Stimulated activated CD8-positive, alpha-beta memory T cell treated with anti-CD3 and anti-CD28 coated beads, Interleukin-15, amount 100 ng/mL, for 1 hour (primary cell): ENCODE data around the gene NECTIN1.

Experiments
- DNase-seq: peaks from one replicate; pipeline ENCODE4 v3.0.0-alpha.2; 2020; ENCODE audit warnings: low read depth

NECTIN1 gene

GRCh38 chr11:119712459-119713358 is 16.3 kb downstream of the NECTIN1 start:
- no peak for DNase-seq

- DNase-seq: no peak
These were observed 17.0 kb downstream of the NECTIN1 start for GRCh38 chr11:119712006-119712405.

GRCh38 chr11:119711476-119711875 is 17.5 kb downstream of the NECTIN1 start:
- no peak for DNase-seq

- DNase-seq: no peak
These were observed 18.6 kb downstream of the NECTIN1 start for GRCh38 chr11:119710417-119710816.

GRCh38 chr11:119709638-119710346 is 19.2 kb downstream of the NECTIN1 start:
- no peak for DNase-seq

- no peak for DNase-seq
These were observed 19.8 kb downstream of the NECTIN1 start for GRCh38 chr11:119709171-119709570.

- DNase-seq: no peak
These were observed 20.6 kb downstream of the NECTIN1 start for GRCh38 chr11:119708384-119708783.

GRCh38 chr11:119706887-119707286 is 22.1 kb downstream of the NECTIN1 start:
- DNase-seq: no peak

- DNase-seq: no peak
These were observed 23.0 kb downstream of the NECTIN1 start for GRCh38 chr11:119706029-119706428.

GRCh38 chr11:119705362-119705761 is 23.6 kb downstream of the NECTIN1 start:
- DNase-seq: no peak

GRCh38 chr11:119704849-119705248 is 24.2 kb downstream of the NECTIN1 start:
- no peak for DNase-seq

GRCh38 chr11:119701591-119702549 is 27.1 kb downstream of the NECTIN1 start:
- DNase-seq: no peak

- no peak for DNase-seq
These were observed 28.3 kb downstream of the NECTIN1 start for GRCh38 chr11:119700536-119701346.

- DNase-seq: no peak
These were observed 29.0 kb downstream of the NECTIN1 start for GRCh38 chr11:119700030-119700429.

- no peak for DNase-seq
These were observed 29.8 kb downstream of the NECTIN1 start for GRCh38 chr11:119699227-119699626.

GRCh38 chr11:119697882-119698281 is 31.1 kb downstream of the NECTIN1 start:
- DNase-seq: no peak

GRCh38 chr11:119697445-119697844 is 31.6 kb downstream of the NECTIN1 start:
- DNase-seq: no peak

- no peak for DNase-seq
These were observed 32.4 kb downstream of the NECTIN1 start for GRCh38 chr11:119696378-119697222.

GRCh38 chr11:119694334-119694733 is 34.7 kb downstream of the NECTIN1 start:
- DNase-seq: no peak

GRCh38 chr11:119693253-119693815 is 35.7 kb downstream of the NECTIN1 start:
- DNase-seq: no peak
